Prostate gland (tissue), 2 donors: ENCODE data around the gene FKBP15. TPM values are rescaled to one million over a fixed set of nuclear protein-coding genes. Genes with fewer than 3 reads are reported as not detected.

Experiments
- DNase-seq: peaks from one replicate; pipeline ENCODE4 v3.0.0-alpha.2; 2019; ENCODE audit warnings: low spot score
- H3K27ac ChIP-seq, 2 donors: fragments of 200-600 bp; sonication (generic); 2 replicates each; pipeline ENCODE4 v1.5.1; 2017 to 2019
- H3K27me3 ChIP-seq: fragments of 200-600 bp; sonication (generic); replicated peaks from 2 replicates; pipeline ENCODE4 v1.5.1; 2019; ENCODE audit not compliant: insufficient read depth
- H3K36me3 ChIP-seq, 2 donors: fragments of 200-600 bp; sonication (generic); 1 replicate in 1 of 2; 2 replicates in 1 of 2; pipeline versions ENCODE4 v1.5.1 to v1.8.1; 2017 to 2019
- H3K4me1 ChIP-seq: fragments of 200-600 bp; sonication (generic); replicated peaks from 2 replicates; pipeline ENCODE4 v1.5.1; 2019
- H3K4me3 ChIP-seq, 2 donors: fragments of 200-600 bp; sonication (generic); 2 replicates each; pipeline ENCODE4 v1.5.1; 2017 to 2019
- H3K9me3 ChIP-seq: fragments of 200-600 bp; sonication (generic); 2 replicates; pipeline ENCODE4 v1.5.1; 2017
- POLR2A ChIP-seq: fragments of 450-650 bp; IDR thresholded peaks from one replicate; pipeline ENCODE4 v1.6.1; 2016; ENCODE audit warnings: antibody characterized with exemption, mild to moderate bottlenecking
- POLR2AphosphoS5 ChIP-seq: sonication (generic); formaldehyde crosslinking; IDR thresholded peaks from one replicate; pipeline ENCODE4 v1.6.1; 2017; ENCODE audit warnings: antibody characterized with exemption
- WGBS: methylation state at CpG from one replicate; pipeline ENCODE4 v1.1.5; 2018; 5-methylcytosine and 5-hydroxymethylcytosine counted together
- intact Hi-C: fragments of 100-400 bp; cut with DNase I; formaldehyde crosslinking; loops from one replicate; pipeline ENCODE4 v1.14.2; 2022
- total RNA-seq, 2 donors: library from RNA; depleted of rRNA; stranded (reverse); fragments of >200 nt; gene quantifications; one replicate each; pipeline ENCODE4 v1.1.0, GENCODE V29; 2016
- TF ChIP-seq, protein P1 (sequence below), 4 experiments: fragments of 200-600 bp in 2 of 4; fragments of 450-650 bp in 2 of 4; sonication (generic) in 2 of 4; IDR thresholded peaks; 1 replicate in 3 of 4; 2 replicates in 1 of 4; pipeline ENCODE4 v1.5.1; 2016 to 2019; ENCODE audit warnings: antibody characterized with exemption in 4 of 4, mild to moderate bottlenecking in 2 of 4, moderate library complexity in 2 of 4

The FKBP15 gene
- total RNA-seq, 2 donors from 2014 or later, result 22.5 to 25.7 TPM

GRCh38 chr9:113154471-113154870 is 66.6 kb downstream of the FKBP15 start:
- H3K27ac ChIP-seq, result no peak overlapping the region
- intact Hi-C loops, result no loop called here
- H3K4me1 ChIP-seq, result no peaks in the 10 kb centered on the region
- DNase-seq, result no peak
- TF ChIP-seq POLR2AphosphoS5 (no peak), POLR2A (no peak)
- TF ChIP-seq, protein P1, sequence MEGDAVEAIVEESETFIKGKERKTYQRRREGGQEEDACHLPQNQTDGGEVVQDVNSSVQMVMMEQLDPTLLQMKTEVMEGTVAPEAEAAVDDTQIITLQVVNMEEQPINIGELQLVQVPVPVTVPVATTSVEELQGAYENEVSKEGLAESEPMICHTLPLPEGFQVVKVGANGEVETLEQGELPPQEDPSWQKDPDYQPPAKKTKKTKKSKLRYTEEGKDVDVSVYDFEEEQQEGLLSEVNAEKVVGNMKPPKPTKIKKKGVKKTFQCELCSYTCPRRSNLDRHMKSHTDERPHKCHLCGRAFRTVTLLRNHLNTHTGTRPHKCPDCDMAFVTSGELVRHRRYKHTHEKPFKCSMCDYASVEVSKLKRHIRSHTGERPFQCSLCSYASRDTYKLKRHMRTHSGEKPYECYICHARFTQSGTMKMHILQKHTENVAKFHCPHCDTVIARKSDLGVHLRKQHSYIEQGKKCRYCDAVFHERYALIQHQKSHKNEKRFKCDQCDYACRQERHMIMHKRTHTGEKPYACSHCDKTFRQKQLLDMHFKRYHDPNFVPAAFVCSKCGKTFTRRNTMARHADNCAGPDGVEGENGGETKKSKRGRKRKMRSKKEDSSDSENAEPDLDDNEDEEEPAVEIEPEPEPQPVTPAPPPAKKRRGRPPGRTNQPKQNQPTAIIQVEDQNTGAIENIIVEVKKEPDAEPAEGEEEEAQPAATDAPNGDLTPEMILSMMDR (IDR thresholded peaks at IDR 0.05), result no peak
- no peaks in the 10 kb centered on the region for H3K27me3 ChIP-seq
- WGBS, result 72% methylated on average over 6 of the region's 6 CpGs
- no peaks in the 10 kb centered on the region for H3K9me3 ChIP-seq
- no peak overlapping the region for H3K4me3 ChIP-seq
- H3K36me3 ChIP-seq, result no peaks in the 10 kb centered on the region

DNA sequence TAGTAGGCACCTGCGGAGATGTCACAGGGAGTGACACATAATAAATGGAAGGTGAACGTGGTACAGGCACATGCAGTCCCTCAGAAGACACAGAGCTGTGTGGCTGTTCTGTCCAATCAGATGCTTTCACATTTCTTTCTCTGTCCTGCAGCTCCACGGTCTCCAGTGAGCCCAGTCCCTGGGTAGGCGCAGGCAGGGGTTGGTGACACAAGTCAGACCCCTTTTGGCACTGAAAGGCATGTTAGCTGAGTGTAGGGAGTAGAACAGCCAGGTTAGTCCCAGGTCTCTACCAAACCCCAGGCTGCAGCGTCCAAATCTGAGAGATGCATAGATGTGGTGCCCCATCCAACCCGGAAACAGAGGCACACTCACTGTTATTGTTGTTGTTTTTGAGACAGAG is 67.5 kb downstream of the FKBP15 start:
- intact Hi-C loops, result no loop called here
- H3K9me3 ChIP-seq, result no peaks in the 10 kb centered on the region
- no peaks in the 10 kb centered on the region for H3K4me1 ChIP-seq
- TF ChIP-seq, protein P1 (IDR thresholded peaks at IDR 0.05), result no peak
- TF ChIP-seq POLR2A (no peak), POLR2AphosphoS5 (no peak)
- 76% methylated on average over 6 of the region's 6 CpGs for WGBS
- H3K27ac ChIP-seq, result no peak overlapping the region
- no peak for DNase-seq
- no peaks in the 10 kb centered on the region for H3K36me3 ChIP-seq
- no peak overlapping the region for H3K4me3 ChIP-seq
- H3K27me3 ChIP-seq, result no peaks in the 10 kb centered on the region

DNA sequence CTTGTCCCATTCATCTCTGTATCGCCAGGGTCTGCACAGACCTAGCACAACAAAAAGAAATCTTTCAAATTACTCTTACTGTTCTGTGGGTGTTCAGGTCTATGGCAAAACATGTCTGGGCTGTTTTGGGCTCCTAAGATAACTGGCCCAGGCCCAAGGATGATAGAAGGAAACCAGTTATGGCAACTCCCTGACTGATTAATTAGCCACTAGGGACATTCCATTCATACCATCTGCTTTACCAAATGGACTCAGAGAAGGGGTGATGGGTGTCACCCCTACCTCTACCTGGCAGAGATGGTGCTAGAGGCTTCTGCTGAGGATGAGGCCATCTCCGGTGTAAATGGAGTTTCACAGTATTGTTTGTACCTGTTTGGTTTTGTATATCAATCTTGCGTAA is 68.4 kb downstream of the FKBP15 start:
- H3K27ac ChIP-seq, result peak overlapping the region in 1 of 2 donors; percentile 11

DNA sequence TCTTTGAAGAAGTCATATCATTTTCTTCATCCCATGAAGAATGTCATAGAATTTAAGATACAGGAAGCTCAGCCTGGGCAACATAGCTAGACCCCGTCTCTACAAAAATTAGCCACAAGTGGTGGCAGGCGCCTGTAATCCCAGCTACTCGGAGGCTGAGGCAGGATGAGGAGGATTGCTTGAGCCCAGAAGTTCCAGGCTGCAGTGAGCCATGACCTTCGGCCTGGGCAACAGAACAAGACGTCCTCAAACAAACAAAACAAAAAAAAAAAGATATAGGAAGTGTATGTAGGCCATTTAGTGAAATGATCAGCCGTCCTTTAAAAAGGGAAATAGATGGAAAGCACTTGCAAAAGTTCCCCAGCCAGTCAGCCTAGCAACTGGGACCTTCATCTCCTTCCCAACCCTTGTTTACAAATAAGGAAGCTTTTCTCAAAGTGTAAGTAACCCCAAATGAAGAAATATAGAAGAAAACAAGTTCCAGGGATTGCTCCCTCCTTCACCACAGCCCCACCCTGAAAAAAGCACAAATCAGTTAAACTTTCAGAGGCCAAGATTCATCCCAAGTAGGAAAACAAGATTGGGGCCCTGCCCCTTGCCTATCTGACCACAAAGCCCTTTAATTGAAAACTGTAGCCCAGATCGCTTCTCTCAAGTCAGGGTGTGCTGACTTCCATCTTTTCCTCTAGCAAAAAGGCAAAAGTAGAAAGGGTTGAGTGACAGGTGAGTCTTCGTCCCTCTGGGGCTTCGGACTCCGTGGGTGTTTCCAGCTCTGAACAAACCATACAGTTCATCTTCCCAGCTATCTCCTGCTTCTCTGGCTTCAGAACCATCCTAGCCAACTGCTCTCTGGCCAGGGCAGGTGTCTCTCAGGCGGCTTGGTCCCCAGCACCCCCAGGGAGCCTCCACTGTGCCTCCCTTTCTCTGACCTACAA is 69.1 kb downstream of the FKBP15 start:
- no peaks in the 10 kb centered on the region for H3K27me3 ChIP-seq
- peak overlapping the region; percentile 68 to 97 for H3K4me3 ChIP-seq
- peak overlapping the region; percentile 64 to 72 for H3K27ac ChIP-seq
- TF ChIP-seq, protein P1 (IDR thresholded peaks at IDR 0.05), result no peak
- TF ChIP-seq POLR2A (no peak), POLR2AphosphoS5 (no peak)
- H3K36me3 ChIP-seq, result no peaks in the 10 kb centered on the region
- DNase-seq, result no peak
- no peaks in the 10 kb centered on the region for H3K4me1 ChIP-seq
- H3K9me3 ChIP-seq, result no peaks in the 10 kb centered on the region
- intact Hi-C loops, result no loop called here
- WGBS, result 65% methylated on average over 11 of the region's 11 CpGs

More for the DNA sequence above, 68.4 kb downstream of the FKBP15 start:
- DNase-seq, result peak; percentile 20
- intact Hi-C loops, result no loop called here
- Histone ChIP-seq H3K36me3 (no peaks in the 10 kb centered on the region), H3K4me3 (no peak overlapping the region), H3K27me3 (no peaks in the 10 kb centered on the region), H3K9me3 (no peaks in the 10 kb centered on the region), H3K4me1 (no peaks in the 10 kb centered on the region)
- TF ChIP-seq POLR2A (no peak), POLR2AphosphoS5 (no peak)
- TF ChIP-seq, protein P1 (IDR thresholded peaks at IDR 0.05), result no peak
- 67% methylated on average over 3 of the region's 3 CpGs for WGBS
